Left ventricle myocardium inferior (tissue), 1 donor: ENCODE measurements around the gene CTU1. TPM values are rescaled to one million over a fixed set of nuclear protein-coding genes. Genes with fewer than 3 reads are reported as not detected.

Experiments
- DNase-seq: peaks from one replicate; pipeline ENCODE4 v3.0.0-alpha.2; 2020
- H3K27ac ChIP-seq: fragments of 200-600 bp; replicated peaks from 2 replicates; pipeline ENCODE4 v1.8.0; 2021
- H3K27me3 ChIP-seq: fragments of 200-600 bp; 2 replicates; pipeline ENCODE4 v1.8.0; 2021; ENCODE audit warnings: low read depth
- H3K36me3 ChIP-seq: fragments of 200-600 bp; 2 replicates; pipeline ENCODE4 v1.8.0; 2021
- H3K4me1 ChIP-seq: fragments of 200-600 bp; 2 replicates; pipeline ENCODE4 v1.8.0; 2021
- H3K4me3 ChIP-seq: fragments of 200-600 bp; 2 replicates; pipeline ENCODE4 v1.8.0; 2021; ENCODE audit warnings: mild to moderate bottlenecking, moderate library complexity
- H3K9me3 ChIP-seq: fragments of 200-600 bp; replicated peaks from 2 replicates; pipeline ENCODE4 v1.8.0; 2021
- intact Hi-C: fragments of 100-400 bp; cut with micrococcal nuclease; formaldehyde crosslinking; loops from one replicate; pipeline ENCODE4 v1.11.0; 2022
- total RNA-seq: library from RNA; stranded (reverse); fragmentation: NEBNext Ultra II Directional; extraction: Animal tissue kit (Norgen Biotek cat#: 25700); gene quantifications from one replicate; pipeline ENCODE4 v1.2.1, GENCODE V29; 2021
- TF ChIP-seq, protein P1 (sequence below): fragments of 200-600 bp; IDR thresholded peaks from 2 replicates; pipeline ENCODE4 v1.8.0; 2021; ENCODE audit warnings: antibody characterized with exemption, mild to moderate bottlenecking, borderline replicate concordance
- donor health status: DM: no; HTN: yes; CAD: no; lungs with severe emphysema.

CTU1 gene
- total RNA-seq, 1 donor from 2014 or later = 4.4 TPM

- peaks cover 60% of the 10 kb centered on the region for H3K27me3 ChIP-seq
These were observed 13.0 kb upstream of the CTU1 start for GRCh38 chr19:51121257-51121656.

GRCh38 chr19:51120160-51120559, 12.0 kb upstream of the CTU1 start:
- Histone ChIP-seq H3K36me3 (no peaks in the 10 kb centered on the region), H3K27ac (no peak overlapping the region), H3K9me3 (no peaks in the 10 kb centered on the region), H3K4me1 (no peaks in the 10 kb centered on the region), H3K27me3 (peaks cover 61% of the 10 kb centered on the region), H3K4me3 (no peak overlapping the region)
- TF ChIP-seq, protein P1, sequence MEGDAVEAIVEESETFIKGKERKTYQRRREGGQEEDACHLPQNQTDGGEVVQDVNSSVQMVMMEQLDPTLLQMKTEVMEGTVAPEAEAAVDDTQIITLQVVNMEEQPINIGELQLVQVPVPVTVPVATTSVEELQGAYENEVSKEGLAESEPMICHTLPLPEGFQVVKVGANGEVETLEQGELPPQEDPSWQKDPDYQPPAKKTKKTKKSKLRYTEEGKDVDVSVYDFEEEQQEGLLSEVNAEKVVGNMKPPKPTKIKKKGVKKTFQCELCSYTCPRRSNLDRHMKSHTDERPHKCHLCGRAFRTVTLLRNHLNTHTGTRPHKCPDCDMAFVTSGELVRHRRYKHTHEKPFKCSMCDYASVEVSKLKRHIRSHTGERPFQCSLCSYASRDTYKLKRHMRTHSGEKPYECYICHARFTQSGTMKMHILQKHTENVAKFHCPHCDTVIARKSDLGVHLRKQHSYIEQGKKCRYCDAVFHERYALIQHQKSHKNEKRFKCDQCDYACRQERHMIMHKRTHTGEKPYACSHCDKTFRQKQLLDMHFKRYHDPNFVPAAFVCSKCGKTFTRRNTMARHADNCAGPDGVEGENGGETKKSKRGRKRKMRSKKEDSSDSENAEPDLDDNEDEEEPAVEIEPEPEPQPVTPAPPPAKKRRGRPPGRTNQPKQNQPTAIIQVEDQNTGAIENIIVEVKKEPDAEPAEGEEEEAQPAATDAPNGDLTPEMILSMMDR = no peak
- intact Hi-C loops = no loop called here
- no peak for DNase-seq

More at GRCh38 chr19:51121257-51121656, 13.0 kb upstream of the CTU1 start:
- Histone ChIP-seq H3K27ac (no peak overlapping the region), H3K4me3 (no peak overlapping the region), H3K36me3 (no peaks in the 10 kb centered on the region), H3K9me3 (no peaks in the 10 kb centered on the region), H3K4me1 (no peaks in the 10 kb centered on the region)
- intact Hi-C loops = no loop called here
- no peak for DNase-seq
- TF ChIP-seq, protein P1 = no peak

DNA sequence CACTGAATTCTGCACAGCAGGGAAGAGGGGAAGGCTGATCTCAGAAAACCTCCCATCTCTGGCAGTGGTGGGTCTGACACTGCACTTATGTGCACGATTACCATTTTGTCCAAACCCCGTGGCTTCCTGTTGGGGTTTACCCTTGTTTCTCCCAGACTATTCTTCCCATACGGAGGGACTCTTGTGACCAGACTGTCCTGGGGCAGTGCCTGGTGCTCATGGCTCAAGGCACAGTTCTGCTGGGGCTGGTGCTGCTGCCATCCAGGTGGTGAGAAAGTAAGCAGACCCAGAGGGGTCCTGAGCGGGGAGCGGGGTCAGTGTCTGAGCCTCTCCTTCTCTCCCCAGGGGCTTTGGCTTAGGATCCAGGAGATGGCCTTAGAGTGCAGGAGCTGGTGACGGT, 11.4 kb upstream of the CTU1 start:
- intact Hi-C loops = no loop called here
- TF ChIP-seq, protein P1 = no peak
- no peaks in the 10 kb centered on the region for H3K36me3 ChIP-seq
- no peaks in the 10 kb centered on the region for H3K4me1 ChIP-seq
- H3K27ac ChIP-seq = no peak overlapping the region
- no peak for DNase-seq
- H3K27me3 ChIP-seq = peaks cover 60% of the 10 kb centered on the region
- H3K9me3 ChIP-seq = no peaks in the 10 kb centered on the region
- H3K4me3 ChIP-seq = no peak overlapping the region

DNA sequence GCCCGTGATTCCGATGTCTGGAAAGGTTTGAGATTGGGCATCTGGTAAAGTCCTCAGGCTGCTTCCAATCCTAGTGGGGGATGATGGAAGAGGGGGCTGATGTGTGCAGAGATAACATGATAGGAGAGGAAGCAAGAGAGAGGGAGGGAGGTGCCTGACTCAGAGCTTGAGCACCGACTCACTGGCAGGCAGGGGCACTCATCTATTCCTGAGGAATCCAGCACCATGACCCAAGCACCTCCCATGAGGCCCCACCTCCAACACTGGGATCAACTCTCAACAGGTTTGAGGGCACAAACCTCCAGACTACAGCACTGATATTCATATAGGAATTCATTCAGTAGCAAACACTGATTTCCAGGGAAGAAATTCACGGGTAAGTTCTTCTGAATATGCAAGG, 10.9 kb upstream of the CTU1 start:
- no peaks in the 10 kb centered on the region for H3K9me3 ChIP-seq
- H3K27ac ChIP-seq = no peak overlapping the region
- no peaks in the 10 kb centered on the region for H3K4me1 ChIP-seq
- no peak for DNase-seq
- H3K36me3 ChIP-seq = no peaks in the 10 kb centered on the region
- H3K27me3 ChIP-seq = peaks cover 60% of the 10 kb centered on the region
- TF ChIP-seq, protein P1 = no peak
- H3K4me3 ChIP-seq = no peak overlapping the region
- intact Hi-C loops = no loop called here

GRCh38 chr19:51116736-51117286, 8.6 kb upstream of the CTU1 start:
- Histone ChIP-seq H3K4me3 (no peak overlapping the region), H3K9me3 (no peaks in the 10 kb centered on the region), H3K27ac (no peak overlapping the region), H3K36me3 (no peaks in the 10 kb centered on the region), H3K4me1 (no peaks in the 10 kb centered on the region), H3K27me3 (peaks cover 63% of the 10 kb centered on the region)
- no peak for DNase-seq
- intact Hi-C loops = no loop called here
- TF ChIP-seq, protein P1 = no peak
